ENCODE results near the gene SERTM2.

The SERTM2 gene

GRCh38 chrX:111560801-111561200 is 49.4 kb downstream of the SERTM2 start:
- no peaks in the 10 kb centered on the region for H3K9me3 ChIP-seq
- H3K4me1 ChIP-seq, result no peaks in the 10 kb centered on the region
- no peaks in the 10 kb centered on the region for H3K36me3 ChIP-seq
- DNase-seq, result no peak
- no peak overlapping the region for H3K27ac ChIP-seq
- H3K4me3 ChIP-seq, result no peak overlapping the region
- TF ChIP-seq CTCF (IDR thresholded peaks at IDR 0.05), result no peak
- intact Hi-C loops (cut with DNase I; ENCODE audit: low total_unique reads), result no loop called here
- H3K27me3 ChIP-seq, result no peaks in the 10 kb centered on the region

- no peak for TF ChIP-seq CTCF (IDR thresholded peaks at IDR 0.05)
- Histone ChIP-seq H3K4me3 (no peak overlapping the region), H3K27me3 (no peaks in the 10 kb centered on the region), H3K4me1 (no peaks in the 10 kb centered on the region), H3K9me3 (no peaks in the 10 kb centered on the region), H3K36me3 (no peaks in the 10 kb centered on the region), H3K27ac (no peak overlapping the region)
- intact Hi-C loops (cut with DNase I; ENCODE audit: low total_unique reads), result no loop called here
- no peak for DNase-seq
Observed at GRCh38 chrX:111561851-111562250, 50.4 kb downstream of the SERTM2 start.

GRCh38 chrX:111567542-111568255 is 56.3 kb downstream of the SERTM2 start:
- no peak for DNase-seq
- H3K4me1 ChIP-seq, result no peaks in the 10 kb centered on the region
- intact Hi-C loops (cut with DNase I; ENCODE audit: low total_unique reads), result no loop called here
- no peaks in the 10 kb centered on the region for H3K9me3 ChIP-seq
- H3K27ac ChIP-seq, result no peak overlapping the region
- H3K4me3 ChIP-seq, result no peak overlapping the region
- no peaks in the 10 kb centered on the region for H3K27me3 ChIP-seq
- no peak for TF ChIP-seq CTCF (IDR thresholded peaks at IDR 0.05)
- no peaks in the 10 kb centered on the region for H3K36me3 ChIP-seq

- intact Hi-C loops (cut with DNase I; ENCODE audit: low total_unique reads), result no loop called here
- no peak for DNase-seq
Observed at GRCh38 chrX:111568354-111568753, 56.9 kb downstream of the SERTM2 start.

GRCh38 chrX:111568817-111569216 is 57.4 kb downstream of the SERTM2 start:
- Histone ChIP-seq H3K27me3 (no peaks in the 10 kb centered on the region), H3K27ac (no peak overlapping the region), H3K4me1 (no peaks in the 10 kb centered on the region), H3K9me3 (no peaks in the 10 kb centered on the region), H3K36me3 (no peaks in the 10 kb centered on the region), H3K4me3 (no peak overlapping the region)
- no peak for TF ChIP-seq CTCF (IDR thresholded peaks at IDR 0.05)
- no peak for DNase-seq
- intact Hi-C loops (cut with DNase I; ENCODE audit: low total_unique reads), result no loop called here

More at GRCh38 chrX:111568354-111568753, 56.9 kb downstream of the SERTM2 start:
- Histone ChIP-seq H3K36me3 (no peaks in the 10 kb centered on the region), H3K9me3 (no peaks in the 10 kb centered on the region), H3K27me3 (no peaks in the 10 kb centered on the region), H3K4me1 (no peaks in the 10 kb centered on the region), H3K4me3 (no peak overlapping the region), H3K27ac (no peak overlapping the region)
- no peak for TF ChIP-seq CTCF (IDR thresholded peaks at IDR 0.05)

All from tibial artery (tissue), 4 donors.